HG02571 (cell line): Measurements from ENCODE around the gene CCDC102B.
"Not testable (repeated sequence)": the region's sequence is repeated elsewhere in the genome, so short reads cannot be mapped to it uniquely, and the experiment has no call there.

ENCODE experiments used
- ATAC-seq: cut with Tn5 transposase; IDR thresholded peaks from one replicate; pipeline ENCODE4 v1.9.1; 2021; ENCODE audit warnings: mild to moderate bottlenecking, moderate library complexity; ENCODE audit not compliant: unreplicated experiment

Gene CCDC102B

GRCh38 chr18:68962623-68963022, 164.7 kb downstream of the CCDC102B start:
- ATAC-seq = no peak

GRCh38 chr18:68965817-68966216, 167.9 kb downstream of the CCDC102B start:
- ATAC-seq = no peak

- ATAC-seq = no peak
These were observed 171.1 kb downstream of the CCDC102B start for GRCh38 chr18:68969027-68969426.

GRCh38 chr18:68972176-68972575, 174.3 kb downstream of the CCDC102B start:
- ATAC-seq = no peak

GRCh38 chr18:68979737-68980136, 181.9 kb downstream of the CCDC102B start:
- ATAC-seq = no peak

- ATAC-seq = no peak
These were observed 185.2 kb downstream of the CCDC102B start for GRCh38 chr18:68983126-68983525.

- no peak for ATAC-seq
These were observed 186.5 kb downstream of the CCDC102B start for GRCh38 chr18:68984342-68984741.

GRCh38 chr18:68985172-68985820, 187.4 kb downstream of the CCDC102B start:
- no peak for ATAC-seq

- ATAC-seq = peak; percentile 58
These were observed 193.4 kb downstream of the CCDC102B start for GRCh38 chr18:68991286-68991685.

GRCh38 chr18:68992719-68993482, 195.0 kb downstream of the CCDC102B start:
- peak; percentile 73 for ATAC-seq

- no peak for ATAC-seq
These were observed 197.8 kb downstream of the CCDC102B start for GRCh38 chr18:68995675-68996074.

GRCh38 chr18:68997845-68998244, 200.0 kb downstream of the CCDC102B start:
- ATAC-seq = no peak

GRCh38 chr18:69000366-69000765, 202.5 kb downstream of the CCDC102B start:
- ATAC-seq = no peak

GRCh38 chr18:69002233-69002632, 204.4 kb downstream of the CCDC102B start:
- no peak for ATAC-seq

GRCh38 chr18:69006212-69006611, 208.3 kb downstream of the CCDC102B start:
- not testable (repeated sequence) for ATAC-seq

- no peak for ATAC-seq
These were observed 210.7 kb downstream of the CCDC102B start for GRCh38 chr18:69008538-69008937.

GRCh38 chr18:69021211-69021805, 223.4 kb downstream of the CCDC102B start:
- no peak for ATAC-seq

- ATAC-seq = no peak
These were observed 224.5 kb downstream of the CCDC102B start for GRCh38 chr18:69022426-69022825.

- no peak for ATAC-seq
These were observed 233.7 kb downstream of the CCDC102B start for GRCh38 chr18:69031571-69031970.

GRCh38 chr18:69032009-69032408, 234.1 kb downstream of the CCDC102B start:
- ATAC-seq = no peak

- no peak for ATAC-seq
These were observed 237.9 kb downstream of the CCDC102B start for GRCh38 chr18:69035756-69036155.

- no peak for ATAC-seq
These were observed 246.3 kb downstream of the CCDC102B start for GRCh38 chr18:69044215-69044614.
